Esophagus muscularis mucosa (tissue), 4 donors: ENCODE data around the gene SNRPD1. TPM values are rescaled to one million over a fixed set of nuclear protein-coding genes. Genes with fewer than 3 reads are reported as not detected.
"Not testable (repeated sequence)": the region's sequence is repeated elsewhere in the genome, so short reads cannot be mapped to it uniquely, and the experiment has no call there.

ENCODE experiments used
- DNase-seq: peaks from one replicate; pipeline ENCODE4 v3.0.0-alpha.2; 2017; ENCODE audit errors: extremely low spot score
- H3K27ac ChIP-seq, 4 donors: fragments of 200-600 bp; sonication (generic); replicated peaks in 1 of 4; 1 replicate in 3 of 4; 2 replicates in 1 of 4; pipeline ENCODE4 v1.5.1; 2016 to 2019; ENCODE audit warnings: mild to moderate bottlenecking in 1 of 4
- H3K27me3 ChIP-seq, 4 donors: fragments of 200-600 bp; sonication (generic); one replicate each; pipeline versions ENCODE4 v1.5.1 to v1.6.0; 2016 to 2019
- H3K36me3 ChIP-seq, 4 donors: fragments of 200-600 bp; sonication (generic); one replicate each; pipeline ENCODE4 v1.5.1; 2016 to 2019
- H3K4me1 ChIP-seq, 4 donors: fragments of 200-600 bp; sonication (generic); one replicate each; pipeline ENCODE4 v1.5.1; 2016 to 2019
- H3K4me3 ChIP-seq, 4 donors: fragments of 200-600 bp; sonication (generic); 1 replicate in 2 of 4; 2 replicates in 2 of 4; pipeline ENCODE4 v1.5.1; 2016 to 2019; ENCODE audit warnings: mild to moderate bottlenecking in 4 of 4, moderate library complexity in 1 of 4
- H3K9me3 ChIP-seq, 4 donors: fragments of 200-600 bp; sonication (generic); 1 replicate in 3 of 4; 2 replicates in 1 of 4; pipeline ENCODE4 v1.5.1; 2016 to 2019
- EP300 ChIP-seq: sonication (generic); formaldehyde crosslinking; IDR thresholded peaks from one replicate; pipeline ENCODE4 v1.6.1; 2017; ENCODE audit warnings: antibody characterized with exemption
- POLR2A ChIP-seq: fragments of 450-650 bp; IDR thresholded peaks from one replicate; pipeline ENCODE4 v1.6.1; 2017; ENCODE audit warnings: antibody characterized with exemption, moderate library complexity, mild to moderate bottlenecking, low read depth
- POLR2AphosphoS5 ChIP-seq, 2 donors: sonication (generic); formaldehyde crosslinking; IDR thresholded peaks; one replicate each; pipeline ENCODE4 v1.6.1; 2017; ENCODE audit warnings: antibody characterized with exemption in 2 of 2
- WGBS: methylation state at CpG from one replicate; pipeline ENCODE4 v1.1.5; 2018; 5-methylcytosine and 5-hydroxymethylcytosine counted together
- intact Hi-C: fragments of 100-400 bp; cut with DNase I; formaldehyde crosslinking; loops from one replicate; pipeline ENCODE4 v1.15.1; 2023
- total RNA-seq, 4 donors: library from RNA; depleted of rRNA; stranded (reverse); fragments of >200 nt; gene quantifications; one replicate each; pipeline versions ENCODE4 v1.1.0 to v1.2.1, GENCODE V29; 2016
- TF ChIP-seq, protein P1 (sequence below), 3 experiments: fragments of 200-600 bp in 2 of 3; fragments of 450-650 bp in 1 of 3; sonication (generic) in 2 of 3; IDR thresholded peaks; one replicate each; pipeline ENCODE4 v1.5.1; 2017 to 2019; ENCODE audit warnings: antibody characterized with exemption in 3 of 3, mild to moderate bottlenecking in 2 of 3, moderate library complexity in 1 of 3

SNRPD1 gene
- total RNA-seq, 4 donors from 2014 or later, result 7.1 to 8.8 (median 8.1) TPM

DNA sequence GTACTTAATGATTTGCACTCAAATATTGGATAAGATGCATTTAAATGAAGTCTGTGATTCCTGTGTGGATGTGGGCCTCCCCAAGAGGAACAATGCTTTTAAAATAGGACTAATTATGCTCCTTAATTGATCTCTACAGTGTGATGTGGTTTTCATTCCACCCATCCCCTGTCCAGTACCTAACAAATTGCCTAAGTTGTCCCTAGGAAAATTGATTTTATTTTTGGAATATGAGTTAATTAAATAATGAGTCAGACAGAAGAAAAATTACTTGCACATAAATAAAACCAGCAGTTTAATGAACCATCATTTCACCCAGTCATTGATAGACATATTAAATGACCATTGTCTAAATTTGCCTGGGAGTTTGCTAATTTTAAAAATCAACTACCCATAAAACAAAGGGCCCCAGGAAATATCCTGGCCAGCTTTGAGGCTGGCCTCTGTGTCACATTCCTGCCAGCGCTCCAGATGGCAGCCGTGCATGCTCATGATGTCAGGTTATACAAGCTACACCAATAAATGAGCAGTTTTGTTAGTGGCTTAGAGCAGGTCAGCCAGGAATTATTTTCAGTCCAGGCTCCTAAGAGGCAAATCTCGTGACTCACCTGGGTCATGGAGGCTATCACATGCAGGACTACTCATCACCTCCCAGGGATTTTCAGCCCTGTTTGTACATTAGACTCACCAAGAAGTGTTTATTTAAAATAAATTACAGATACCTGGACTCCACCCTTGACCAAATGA is 60.6 kb downstream of the SNRPD1 start:
- no peak for DNase-seq
- H3K4me3 ChIP-seq, result no peak overlapping the region
- no peaks in the 10 kb centered on the region for H3K27me3 ChIP-seq
- no peaks in the 10 kb centered on the region for H3K9me3 ChIP-seq
- TF ChIP-seq POLR2A (no peak), EP300 (no peak), POLR2AphosphoS5 (IDR thresholded peaks at IDR 0.05) (peak in 1 of 2 donors; percentile 13)
- TF ChIP-seq, protein P1, sequence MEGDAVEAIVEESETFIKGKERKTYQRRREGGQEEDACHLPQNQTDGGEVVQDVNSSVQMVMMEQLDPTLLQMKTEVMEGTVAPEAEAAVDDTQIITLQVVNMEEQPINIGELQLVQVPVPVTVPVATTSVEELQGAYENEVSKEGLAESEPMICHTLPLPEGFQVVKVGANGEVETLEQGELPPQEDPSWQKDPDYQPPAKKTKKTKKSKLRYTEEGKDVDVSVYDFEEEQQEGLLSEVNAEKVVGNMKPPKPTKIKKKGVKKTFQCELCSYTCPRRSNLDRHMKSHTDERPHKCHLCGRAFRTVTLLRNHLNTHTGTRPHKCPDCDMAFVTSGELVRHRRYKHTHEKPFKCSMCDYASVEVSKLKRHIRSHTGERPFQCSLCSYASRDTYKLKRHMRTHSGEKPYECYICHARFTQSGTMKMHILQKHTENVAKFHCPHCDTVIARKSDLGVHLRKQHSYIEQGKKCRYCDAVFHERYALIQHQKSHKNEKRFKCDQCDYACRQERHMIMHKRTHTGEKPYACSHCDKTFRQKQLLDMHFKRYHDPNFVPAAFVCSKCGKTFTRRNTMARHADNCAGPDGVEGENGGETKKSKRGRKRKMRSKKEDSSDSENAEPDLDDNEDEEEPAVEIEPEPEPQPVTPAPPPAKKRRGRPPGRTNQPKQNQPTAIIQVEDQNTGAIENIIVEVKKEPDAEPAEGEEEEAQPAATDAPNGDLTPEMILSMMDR (IDR thresholded peaks at IDR 0.05), result peak in 1 of 3 experiments; percentile 20
- peaks cover 0 to 4% (median 0%) of the 10 kb centered on the region in 4 donors for H3K36me3 ChIP-seq
- H3K4me1 ChIP-seq, result peaks cover 4 to 10% (median 7%) of the 10 kb centered on the region in 4 donors
- 54% methylated on average over 3 of the region's 3 CpGs for WGBS
- intact Hi-C loops, result no loop called here
- H3K27ac ChIP-seq, result peak overlapping the region in 1 of 4 donors; percentile 42

DNA sequence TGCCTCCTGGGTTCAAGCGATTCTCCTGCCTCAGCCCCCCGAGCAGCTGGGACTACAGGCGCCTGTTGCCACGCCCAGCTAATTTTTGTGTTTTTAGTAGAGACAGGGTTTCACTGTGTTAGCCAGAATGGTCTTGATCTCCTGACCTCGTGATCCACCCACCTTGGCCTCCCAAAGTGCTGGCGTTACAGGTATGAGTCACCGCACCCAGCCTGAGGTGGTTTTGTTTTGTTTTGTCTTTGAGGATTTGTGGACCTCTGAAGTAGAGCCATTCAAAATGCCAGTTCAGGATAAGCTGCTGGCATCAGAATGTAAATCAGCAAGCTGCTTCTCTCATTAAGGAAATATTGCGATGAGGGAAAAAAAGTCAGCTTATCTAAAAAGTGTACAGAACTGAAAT is 63.2 kb downstream of the SNRPD1 start:
- H3K27ac ChIP-seq, H3K4me3 ChIP-seq, DNase-seq, H3K27me3 ChIP-seq, H3K36me3 ChIP-seq, intact Hi-C loops, H3K9me3 ChIP-seq: not testable (repeated sequence)
- H3K4me1 ChIP-seq, result peaks cover 4 to 10% (median 7%) of the 10 kb centered on the region in 4 donors
- 94% methylated on average over 8 of the region's 8 CpGs for WGBS

DNA sequence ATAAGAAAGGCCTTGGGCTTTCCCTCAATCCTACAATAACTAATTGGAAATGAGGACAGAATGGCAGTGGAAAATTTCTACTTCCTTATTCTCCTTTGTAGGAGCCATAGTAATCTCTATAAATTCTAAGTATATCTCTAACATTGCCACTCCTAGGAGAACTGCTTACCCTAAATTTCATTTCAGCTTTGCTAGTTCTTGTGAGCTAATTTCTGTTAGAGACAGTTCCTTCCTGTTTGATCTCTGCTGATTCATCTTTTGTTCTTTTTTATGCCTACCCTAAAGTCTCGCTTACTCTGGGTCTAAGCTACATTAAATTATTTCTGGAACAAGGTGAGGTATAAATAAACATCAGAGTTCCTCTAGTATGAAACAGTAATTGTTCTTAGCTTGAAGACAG is 66.7 kb downstream of the SNRPD1 start:
- intact Hi-C loops, result no loop called here
- TF ChIP-seq POLR2A, result no peak
- no peak for TF ChIP-seq POLR2AphosphoS5 (IDR thresholded peaks at IDR 0.05)
- TF ChIP-seq, protein P1 (IDR thresholded peaks at IDR 0.05), result no peak
- no peak for TF ChIP-seq EP300
- 55% methylated on average over 1 of the region's 1 CpG for WGBS
- no peak for DNase-seq
- Histone ChIP-seq H3K4me3 (no peak overlapping the region), H3K36me3 (peaks cover 0 to 4% (median 0%) of the 10 kb centered on the region in 4 donors), H3K4me1 (no peaks in the 10 kb centered on the region), H3K9me3 (no peaks in the 10 kb centered on the region), H3K27me3 (no peaks in the 10 kb centered on the region), H3K27ac (no peak overlapping the region)

DNA sequence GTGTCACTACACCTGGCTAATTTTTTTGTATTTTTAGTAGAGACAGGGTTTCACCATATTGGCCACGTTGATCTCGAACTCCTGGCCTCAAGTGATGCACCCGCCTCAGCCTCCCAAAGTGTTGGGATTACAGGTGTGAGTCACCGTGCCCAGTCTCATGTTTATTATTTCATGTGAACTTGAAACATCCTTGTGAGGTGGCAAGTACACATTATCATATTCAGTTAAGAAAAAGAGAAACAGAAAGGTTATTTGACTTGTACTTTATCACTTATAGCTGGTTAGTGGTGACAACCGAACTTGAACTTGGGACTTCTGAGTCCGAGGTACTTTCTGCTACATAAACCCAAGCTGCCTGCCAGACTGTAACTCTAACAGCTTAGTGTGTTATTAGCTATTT is 68.0 kb downstream of the SNRPD1 start:
- Histone ChIP-seq H3K4me1 (no peaks in the 10 kb centered on the region), H3K9me3 (no peaks in the 10 kb centered on the region), H3K27ac (no peak overlapping the region), H3K36me3 (peaks cover 0 to 4% (median 0%) of the 10 kb centered on the region in 4 donors), H3K4me3 (no peak overlapping the region), H3K27me3 (no peaks in the 10 kb centered on the region)
- 96% methylated on average over 6 of the region's 6 CpGs for WGBS
- DNase-seq, result no peak
- TF ChIP-seq, protein P1 (IDR thresholded peaks at IDR 0.05), result no peak
- TF ChIP-seq POLR2AphosphoS5 (IDR thresholded peaks at IDR 0.05) (no peak), POLR2A (no peak), EP300 (no peak)
- intact Hi-C loops, result no loop called here

DNA sequence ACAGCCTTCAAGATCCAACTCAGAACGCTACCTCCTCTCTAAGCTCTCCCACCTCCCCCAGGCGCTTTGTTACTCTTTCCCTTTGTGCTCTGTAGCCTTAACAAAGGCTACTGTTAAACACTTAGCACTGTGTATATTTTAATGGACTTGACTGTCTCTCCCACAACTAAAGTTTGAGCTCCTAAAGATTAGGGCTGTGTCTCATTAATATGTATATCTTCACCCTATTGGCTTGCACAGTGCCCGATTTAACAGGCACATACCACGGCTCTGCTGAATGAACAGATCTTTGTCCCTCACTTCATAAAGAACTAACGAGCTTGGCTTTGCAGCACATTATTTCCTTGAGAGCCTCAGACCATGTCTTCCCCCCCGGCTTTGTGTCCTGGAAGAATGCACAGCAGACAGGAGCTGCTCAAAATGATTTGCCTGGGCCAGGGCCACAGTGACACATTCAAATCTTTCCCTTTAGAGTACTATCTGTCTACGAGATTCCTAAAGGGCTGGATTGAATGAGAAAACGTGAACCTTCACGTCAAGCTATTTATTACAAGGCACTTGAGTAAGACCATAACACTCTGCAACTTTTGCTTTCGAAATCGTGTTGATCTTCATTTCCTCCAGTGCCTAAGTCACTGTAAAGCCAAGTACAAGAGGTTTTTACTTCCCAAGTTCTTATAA is 70.4 kb downstream of the SNRPD1 start:
- peaks cover 0 to 4% (median 0%) of the 10 kb centered on the region in 4 donors for H3K36me3 ChIP-seq
- no peaks in the 10 kb centered on the region for H3K4me1 ChIP-seq
- intact Hi-C loops, result no loop called here
- H3K4me3 ChIP-seq, result peak overlapping the region; percentile 9 to 37 (median 30)
- TF ChIP-seq EP300 (no peak), POLR2A (no peak), POLR2AphosphoS5 (IDR thresholded peaks at IDR 0.05) (no peak)
- TF ChIP-seq, protein P1 (IDR thresholded peaks at IDR 0.05), result no peak
- 68% methylated on average over 11 of the region's 11 CpGs for WGBS
- no peaks in the 10 kb centered on the region for H3K27me3 ChIP-seq
- no peaks in the 10 kb centered on the region for H3K9me3 ChIP-seq
- peak overlapping the region in 2 of 4 donors; percentile 7 to 47 for H3K27ac ChIP-seq
- no peak for DNase-seq
